Measurements from ENCODE around the gene SLC22A17. TPM values are rescaled to one million over a fixed set of nuclear protein-coding genes. Genes with fewer than 3 reads are reported as not detected.

The SLC22A17 gene
- total RNA-seq, 2 experiments from 2014 or later, result 3.0 to 3.4 TPM

- peaks cover 14% of the 10 kb centered on the region for H3K36me3 Mint-ChIP-seq (ENCODE audit: low read depth)
- peak overlapping the region; percentile 98 for H3K27ac Mint-ChIP-seq
- no peaks in the 10 kb centered on the region for H3K9me3 Mint-ChIP-seq
- CTCF ChIA-PET, result interaction anchor here (0.5 to 6.6 kb wide), 8 partner anchors 9 to 869 kb away, joined by 3 to 59 read pairs (median 4); partner anchors contain the start of genes HOMEZ and PABPN1
- peaks cover 31% of the 10 kb centered on the region for H3K4me1 Mint-ChIP-seq
- H3K4me3 Mint-ChIP-seq, result peak overlapping the region; percentile 94
- DNase-seq, result no peak
- H3K27me3 Mint-ChIP-seq, result peaks cover 11% of the 10 kb centered on the region
- POLR2A ChIA-PET, result interaction anchor here (0.6 to 0.8 kb wide), 3 partner anchors 15 to 1001 kb away, joined by 3 to 4 read pairs (median 3); no protein-coding TSS in a partner anchor
Observed at GRCh38 chr14:23301969-23302289, 50.8 kb downstream of the SLC22A17 start.

- ChIA-PET POLR2A (interaction anchor here (0.6 to 1.1 kb wide), 4 partner anchors 15 to 1002 kb away, joined by 3 to 6 read pairs (median 4); partner anchors contain the start of gene PABPN1), CTCF (interaction anchor here (0.5 to 6.6 kb wide), 13 partner anchors 8 to 870 kb away, joined by 3 to 59 read pairs (median 3); partner anchors contain the start of genes HOMEZ and PABPN1)
- Mint-ChIP-seq H3K36me3 (ENCODE audit: low read depth) (peaks cover 18% of the 10 kb centered on the region), H3K4me3 (peak overlapping the region; percentile 94), H3K4me1 (peaks cover 31% of the 10 kb centered on the region), H3K27me3 (peaks cover 11% of the 10 kb centered on the region), H3K9me3 (no peaks in the 10 kb centered on the region), H3K27ac (peak overlapping the region; percentile 98)
- DNase-seq, result peak; percentile 96
Observed at GRCh38 chr14:23301288-23301968, 51.3 kb downstream of the SLC22A17 start.

GRCh38 chr14:23300687-23301223 lies 51.9 kb downstream of the SLC22A17 start:
- peak; percentile 19 for DNase-seq
- no peaks in the 10 kb centered on the region for H3K9me3 Mint-ChIP-seq

GRCh38 chr14:23299986-23300686 lies 52.6 kb downstream of the SLC22A17 start:
- ChIA-PET POLR2A (interaction anchor here (0.7 to 1.1 kb wide), 2 partner anchors 10 to 22 kb away, joined by 6 to 13 read pairs; partner anchors contain the start of gene PABPN1), CTCF (interaction anchor here (1.1 to 6.6 kb wide), 6 partner anchors 11 to 27 kb away, joined by 3 to 59 read pairs (median 6); partner anchors contain the start of genes HOMEZ and PABPN1)
- Mint-ChIP-seq H3K4me3 (peak overlapping the region; percentile 86), H3K36me3 (ENCODE audit: low read depth) (peaks cover 21% of the 10 kb centered on the region), H3K27ac (peak overlapping the region; percentile 96), H3K27me3 (peaks cover 7% of the 10 kb centered on the region), H3K4me1 (peaks cover 29% of the 10 kb centered on the region), H3K9me3 (no peaks in the 10 kb centered on the region)
- no peak for DNase-seq

More at GRCh38 chr14:23300687-23301223, 51.9 kb downstream of the SLC22A17 start:
- H3K4me1 Mint-ChIP-seq, result peaks cover 26% of the 10 kb centered on the region
- ChIA-PET CTCF (interaction anchor here (0.6 to 6.6 kb wide), 9 partner anchors 8 to 38 kb away, joined by 3 to 59 read pairs (median 4); partner anchors contain the start of genes HOMEZ and PABPN1), POLR2A (interaction anchor here (1.1 kb wide), 1 partner anchor 21 kb away, joined by 6 read pairs; the partner anchor contains the start of gene PABPN1)
- H3K27ac Mint-ChIP-seq, result peak overlapping the region; percentile 96
- H3K4me3 Mint-ChIP-seq, result peak overlapping the region; percentile 86
- peaks cover 7% of the 10 kb centered on the region for H3K27me3 Mint-ChIP-seq
- peaks cover 18% of the 10 kb centered on the region for H3K36me3 Mint-ChIP-seq (ENCODE audit: low read depth)

GRCh38 chr14:23299211-23299957 lies 53.3 kb downstream of the SLC22A17 start:
- Mint-ChIP-seq H3K4me3 (peak overlapping the region; percentile 86), H3K36me3 (ENCODE audit: low read depth) (peaks cover 21% of the 10 kb centered on the region), H3K27ac (peak overlapping the region; percentile 96), H3K4me1 (peaks cover 35% of the 10 kb centered on the region), H3K9me3 (no peaks in the 10 kb centered on the region), H3K27me3 (peaks cover 3% of the 10 kb centered on the region)
- ChIA-PET CTCF (interaction anchor here (1.1 kb wide), 1 partner anchor 12 kb away, joined by 3 read pairs; no protein-coding TSS in a partner anchor), POLR2A (interaction anchor here (0.7 kb wide), 1 partner anchor 9 kb away, joined by 13 read pairs; no protein-coding TSS in a partner anchor)
- peak; percentile 22 for DNase-seq

GRCh38 chr14:23297611-23298277 lies 54.9 kb downstream of the SLC22A17 start:
- no peaks in the 10 kb centered on the region for H3K27me3 Mint-ChIP-seq
- peaks cover 31% of the 10 kb centered on the region for H3K4me1 Mint-ChIP-seq
- no peak overlapping the region for H3K27ac Mint-ChIP-seq
- H3K36me3 Mint-ChIP-seq (ENCODE audit: low read depth), result peaks cover 21% of the 10 kb centered on the region
- H3K4me3 Mint-ChIP-seq, result no peak overlapping the region
- DNase-seq, result no peak
- no peaks in the 10 kb centered on the region for H3K9me3 Mint-ChIP-seq
- ChIA-PET CTCF (interaction anchor here (1.0 to 2.2 kb wide), 4 partner anchors 11 to 229 kb away, joined by 3 to 5 read pairs (median 4); partner anchors contain the start of genes HOMEZ and PABPN1), POLR2A (interaction anchor here (1.3 kb wide), 1 partner anchor 10 kb away, joined by 4 read pairs; no protein-coding TSS in a partner anchor)

- H3K27ac Mint-ChIP-seq, result no peak overlapping the region
- peaks cover 21% of the 10 kb centered on the region for H3K36me3 Mint-ChIP-seq (ENCODE audit: low read depth)
Observed at GRCh38 chr14:23297096-23297495, 55.6 kb downstream of the SLC22A17 start.

More at GRCh38 chr14:23297096-23297495, 55.6 kb downstream of the SLC22A17 start:
- POLR2A ChIA-PET, result no interaction called here
- CTCF ChIA-PET, result interaction anchor here (1.0 to 2.2 kb wide), 3 partner anchors 11 to 228 kb away, joined by 3 to 5 read pairs (median 4); partner anchors contain the start of genes HOMEZ and PABPN1
- Mint-ChIP-seq H3K4me3 (no peak overlapping the region), H3K27me3 (no peaks in the 10 kb centered on the region), H3K9me3 (no peaks in the 10 kb centered on the region), H3K4me1 (peaks cover 29% of the 10 kb centered on the region)
- DNase-seq, result no peak

Small RNA genes within 50 kb of the gene (microRNA-seq; reads per million reads assigned to microRNA genes)
- 0.63 reads per million for gene MIR208A (ENCODE audit: borderline microRNAs expressed, borderline replicate concordance)

Other genes starting within 250 kb of the SLC22A17 start
- not detected for gene CIROP, start 247.9 kb downstream of the SLC22A17 start, total RNA-seq
- under 1 TPM; 0.67 to 0.98 TPM for gene CEBPE, start 233.6 kb downstream of the SLC22A17 start, total RNA-seq
- under 1 TPM; 0.27 to 0.64 TPM for gene SLC7A8, start 169.2 kb downstream of the SLC22A17 start, total RNA-seq
- not detected for gene RNF212B, start 115.0 kb downstream of the SLC22A17 start, total RNA-seq
- 10 to 100 TPM; 11.4 TPM for gene HOMEZ, start 66.8 kb downstream of the SLC22A17 start, total RNA-seq
- 10 to 100 TPM; 38.6 to 49.2 TPM for gene PPP1R3E, start 50.0 kb downstream of the SLC22A17 start, total RNA-seq
- gene BCL2L2, start 46.1 kb downstream of the SLC22A17 start, total RNA-seq, result 1 to 10 TPM; 1.7 to 3.2 TPM
- 100 to 1,000 TPM; 203 to 208 TPM for gene PABPN1, start 31.4 kb downstream of the SLC22A17 start, total RNA-seq
- gene EFS, start 12.3 kb upstream of the SLC22A17 start, total RNA-seq, result not detected
- not detected for gene IL25, start 19.9 kb upstream of the SLC22A17 start, total RNA-seq
- gene CMTM5, start 24.2 kb upstream of the SLC22A17 start, total RNA-seq, result not detected
- gene MYH6, start 55.4 kb upstream of the SLC22A17 start, total RNA-seq, result under 1 TPM; 0.07 to 0.08 TPM
- gene MYH7, start 82.8 kb upstream of the SLC22A17 start, total RNA-seq, result under 1 TPM; 0.04 to 0.07 TPM
- 10 to 100 TPM; 46.4 to 47.3 TPM for gene NGDN, start 116.8 kb upstream of the SLC22A17 start, total RNA-seq
- gene ZFHX2, start 198.9 kb upstream of the SLC22A17 start, total RNA-seq, result 1 to 10 TPM; 1.0 to 1.1 TPM
- gene THTPA, start 203.4 kb upstream of the SLC22A17 start, total RNA-seq, result 10 to 100 TPM in 1 of 2 experiments, 1 to 10 TPM in 1; 8.1 to 12.7 TPM
- 100 to 1,000 TPM; 306 to 333 TPM for gene AP1G2, start 214.9 kb upstream of the SLC22A17 start, total RNA-seq
- not detected for gene JPH4, start 225.9 kb upstream of the SLC22A17 start, total RNA-seq

Measured in activated CD4-positive, alpha-beta T cell treated with anti-CD3 and anti-CD28 coated beads, Interleukin-2, amount 10 ng/mL, durations not matched to agents 7 days and 5 days (primary cell).